GM19043 (cell line): ENCODE measurements around the gene QKI.
A peak's percentile ranks its signal among the peaks of the same experiment; 100 is the strongest.
"Not testable (repeated sequence)": the region's sequence is repeated elsewhere in the genome, so short reads cannot be mapped to it uniquely, and the experiment has no call there.

Experiments used
- ATAC-seq: cut with Tn5 transposase; IDR thresholded peaks from one replicate; pipeline ENCODE4 v1.9.1; 2021; ENCODE audit warnings: low read depth; ENCODE audit not compliant: unreplicated experiment

Gene QKI

DNA sequence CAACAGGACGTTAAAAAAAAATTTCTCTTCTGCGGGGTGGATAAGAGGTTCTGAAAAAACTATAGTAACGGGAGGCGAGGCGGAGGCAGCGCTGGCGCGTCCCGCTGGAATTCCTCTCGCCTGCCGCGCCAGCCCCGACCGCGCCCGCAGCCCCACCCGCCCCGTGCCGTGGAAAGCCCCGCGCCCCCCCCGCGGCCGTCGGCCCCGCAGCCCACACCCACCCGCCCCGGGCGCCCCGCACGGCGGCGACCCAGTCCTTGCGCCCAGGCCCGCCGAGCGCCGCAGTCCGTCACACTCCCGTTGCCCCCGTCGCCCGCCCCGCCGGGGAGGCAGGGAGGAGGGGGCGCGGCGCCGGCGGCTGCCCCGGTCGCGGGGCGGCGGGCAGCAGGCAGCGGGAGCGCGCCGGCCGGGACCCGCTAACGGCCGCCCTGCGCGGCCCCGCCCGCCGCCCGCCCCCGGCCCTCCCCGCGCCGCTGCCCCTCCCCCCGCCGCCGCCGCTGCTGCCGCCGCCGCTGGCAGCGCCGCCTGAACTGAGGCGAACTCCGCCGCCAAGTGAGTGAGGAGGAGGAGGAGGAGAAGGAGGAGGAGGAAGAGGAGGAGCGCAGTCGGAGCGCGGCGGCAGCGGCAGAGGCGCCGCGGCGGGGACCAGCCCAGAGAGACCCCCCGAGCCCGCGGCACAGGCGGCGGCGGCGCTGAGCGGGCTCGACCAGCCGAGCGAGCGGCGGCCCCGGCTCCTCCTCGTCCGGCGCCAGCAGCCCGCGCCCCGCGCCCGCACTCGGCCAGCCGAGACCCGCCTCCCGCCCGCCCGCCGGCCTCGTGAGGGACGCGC lies at the start of gene QKI:
QKI (plus strand) TSS at position 602 of the 829 bp plus-strand sequence. CDS start 476 bp downstream, outside the sequence.
- ATAC-seq = peak; percentile 31

DNA sequence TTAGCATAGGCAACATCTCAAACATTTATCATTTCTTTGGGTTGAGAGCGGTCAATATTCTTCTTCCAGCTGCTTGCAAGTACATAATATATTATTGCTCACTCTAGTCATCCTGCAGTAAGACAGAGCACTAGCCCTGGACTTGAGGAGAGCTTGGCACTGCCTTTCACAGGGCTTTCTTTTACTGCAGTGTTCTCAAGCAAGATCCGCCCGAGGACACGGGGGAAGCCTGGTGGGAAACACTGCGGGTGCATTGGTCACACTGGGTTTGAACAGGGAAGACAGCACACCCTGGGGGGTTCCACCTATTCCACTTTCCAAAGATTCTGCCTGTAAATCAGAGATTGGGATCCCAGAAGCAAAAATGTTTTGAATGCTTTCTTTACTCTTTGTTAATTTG lies 48.2 kb upstream of the QKI start:
- ATAC-seq = no peak

DNA sequence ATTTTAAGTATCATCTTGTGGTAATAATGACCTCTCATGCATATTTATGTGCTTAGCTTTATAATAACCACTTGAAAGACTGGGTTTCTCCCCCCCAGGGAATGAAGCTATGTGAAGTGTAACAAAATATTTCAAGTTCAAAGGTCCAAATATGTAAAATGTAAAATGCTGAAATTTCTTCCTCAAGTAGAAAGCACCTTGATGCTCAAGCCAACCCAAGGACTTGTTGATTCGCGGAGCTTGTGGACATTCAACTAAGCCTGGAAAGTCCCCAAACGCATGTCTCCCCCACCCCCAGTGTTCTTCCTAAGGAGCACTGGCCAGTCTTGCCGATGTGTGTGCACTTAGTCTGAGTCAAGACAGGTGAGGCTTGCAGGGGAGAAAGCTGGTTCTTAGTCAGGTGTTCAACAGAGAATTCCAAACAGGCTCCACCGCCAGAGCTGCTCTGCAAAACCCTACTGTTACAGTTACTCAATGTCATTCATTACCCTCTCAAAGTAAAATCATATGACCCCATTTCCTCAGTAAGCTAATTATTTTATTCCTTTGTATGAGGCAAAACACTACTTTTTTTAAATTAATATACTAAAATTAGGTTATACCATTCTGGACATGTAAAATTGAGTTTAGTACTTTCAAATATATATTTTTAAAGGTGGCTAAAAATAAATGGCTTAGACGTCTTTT lies 46.9 kb upstream of the QKI start:
- no peak for ATAC-seq

DNA sequence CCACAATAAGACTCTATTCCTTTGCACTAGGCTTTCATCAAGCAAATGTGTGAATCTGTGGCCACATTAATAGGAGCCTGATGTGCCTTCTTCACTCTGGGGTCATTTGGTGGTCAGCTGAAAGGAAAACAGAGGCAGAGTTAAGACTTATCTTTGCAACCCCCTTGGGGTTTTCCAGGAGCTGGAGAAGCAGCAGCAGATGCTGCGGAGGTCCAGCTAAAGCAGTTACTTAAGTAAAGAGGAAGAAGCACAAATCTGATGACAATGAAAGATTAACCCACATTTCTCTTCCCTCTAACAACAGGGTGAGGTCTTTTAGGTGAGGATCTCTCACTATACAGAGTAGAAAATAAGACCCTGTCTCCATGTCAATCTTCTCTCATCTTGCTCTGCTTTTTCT lies 45.4 kb upstream of the QKI start:
- ATAC-seq = no peak

DNA sequence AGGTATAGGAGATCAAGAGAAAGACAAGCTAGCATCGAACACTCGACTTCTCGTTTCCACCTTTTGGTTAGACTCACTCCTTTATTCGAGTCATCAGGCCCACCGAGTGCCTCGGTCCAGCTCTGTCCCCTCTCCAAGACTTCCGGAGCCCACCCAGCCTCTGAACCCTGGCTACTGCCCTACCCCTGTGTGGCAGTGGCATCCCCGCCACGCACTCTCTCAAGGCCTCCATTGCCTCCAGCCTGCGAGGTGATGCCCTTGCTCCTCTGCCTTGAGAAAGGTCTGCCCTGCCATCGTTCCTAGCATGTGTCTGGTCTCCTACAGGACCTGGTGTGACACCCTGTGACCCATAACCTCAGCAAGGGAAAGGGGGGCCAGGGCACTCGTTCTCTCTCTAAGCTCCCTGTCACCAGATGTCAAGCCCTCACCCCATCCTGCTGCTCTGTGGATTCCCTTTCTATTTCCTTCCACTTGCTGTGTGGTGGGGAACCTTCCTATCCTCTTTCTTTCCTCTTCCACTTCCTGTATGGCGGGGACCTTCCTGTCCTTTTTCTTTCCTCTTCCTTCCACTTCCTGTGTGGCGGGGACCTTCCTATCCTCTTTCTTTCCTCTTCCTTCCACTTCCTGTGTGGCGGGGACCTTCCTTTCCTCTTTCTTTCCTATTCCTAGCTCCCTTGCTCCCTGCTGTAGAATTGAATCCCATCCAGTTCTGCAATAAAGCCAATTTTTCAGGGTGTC lies 44.7 kb upstream of the QKI start:
- ATAC-seq = no peak

DNA sequence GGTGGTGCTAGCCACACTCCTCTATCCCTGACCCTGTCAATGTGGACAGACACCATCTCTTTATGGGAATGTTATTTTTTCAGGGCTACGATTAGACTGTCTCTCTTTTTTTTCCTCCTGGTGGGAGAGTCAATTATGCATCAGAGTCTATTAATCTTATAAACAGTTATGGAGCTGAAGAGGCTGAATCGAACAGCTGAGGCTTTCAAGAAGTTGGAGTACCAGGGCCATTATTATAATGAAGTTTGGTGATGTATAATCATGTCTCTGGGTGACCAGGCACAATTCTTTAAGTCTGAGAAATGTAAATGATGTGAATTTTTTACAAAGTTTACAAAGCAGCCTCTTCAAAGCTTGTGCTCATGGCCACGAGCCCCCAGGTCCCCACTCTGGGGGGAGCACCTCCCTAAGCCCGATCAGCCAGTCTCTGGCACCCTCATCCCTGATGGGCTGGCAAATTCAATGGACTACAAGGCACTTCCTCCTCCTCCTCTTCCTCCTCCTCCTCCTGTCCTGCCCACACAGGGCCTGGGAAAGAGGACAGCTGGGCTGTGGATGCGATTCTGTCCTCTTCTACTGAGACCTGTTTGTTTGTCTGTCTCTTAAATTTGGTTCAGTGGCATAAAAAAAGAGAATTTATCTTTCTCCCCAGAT lies 43.9 kb upstream of the QKI start:
- no peak for ATAC-seq

DNA sequence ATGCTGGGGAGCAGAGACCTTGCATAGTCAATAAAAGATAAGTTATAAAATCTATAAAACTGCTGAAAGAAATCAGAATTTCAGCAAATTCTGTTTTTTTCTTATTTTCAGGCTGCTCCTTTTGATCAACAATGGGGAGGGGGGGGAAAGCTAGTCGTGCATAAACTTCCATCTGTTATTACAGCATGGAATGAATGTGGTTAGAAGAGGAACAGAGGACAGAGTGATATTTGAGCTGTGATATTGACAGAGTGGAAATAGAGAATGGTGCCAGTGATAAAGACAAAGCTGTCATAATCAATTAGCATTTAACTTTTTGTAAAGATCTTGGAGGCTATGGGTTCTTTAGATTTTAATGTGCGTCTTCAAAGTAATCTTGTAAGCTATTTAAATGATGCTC lies 43.4 kb upstream of the QKI start:
- no peak for ATAC-seq

DNA sequence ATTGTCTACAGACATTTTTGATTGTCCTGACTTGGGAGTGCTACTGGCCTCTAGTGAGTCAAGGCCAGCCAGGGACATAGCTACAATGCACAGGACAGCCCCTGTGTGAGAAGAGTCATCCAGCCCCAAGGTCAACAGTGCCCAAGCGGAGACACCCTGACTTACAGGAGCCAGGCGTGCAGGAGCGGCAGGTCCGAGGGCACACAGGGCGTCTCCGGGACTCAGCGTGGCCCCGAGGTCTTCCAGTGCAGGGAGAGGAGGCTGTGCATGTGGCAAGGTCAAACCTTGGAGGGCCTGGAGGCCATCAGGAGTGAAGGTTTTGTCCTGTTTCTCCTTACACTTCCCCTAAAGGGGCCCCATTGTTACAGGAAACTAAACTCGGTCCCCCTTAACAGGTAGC lies 41.3 kb upstream of the QKI start:
- no peak for ATAC-seq

DNA sequence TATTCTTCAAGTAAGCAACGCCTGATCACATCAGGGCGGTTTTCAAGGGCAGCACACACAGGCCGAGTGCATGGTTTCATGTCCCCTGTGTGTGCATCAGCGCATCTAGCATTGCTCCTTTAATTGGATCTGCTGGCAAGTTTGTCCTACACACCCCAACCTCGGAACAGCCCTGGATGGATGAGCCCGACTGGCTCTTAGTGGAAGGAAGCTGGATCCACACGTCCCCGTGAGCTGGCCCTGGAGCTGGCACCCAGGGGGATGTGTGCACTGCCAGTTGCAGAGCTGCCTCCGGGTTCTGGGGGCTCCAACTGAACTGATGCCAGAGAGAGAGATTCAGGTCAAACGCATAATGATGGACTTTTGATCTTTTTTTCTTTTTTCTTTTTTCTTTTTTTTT lies 39.2 kb upstream of the QKI start:
- ATAC-seq = no peak

DNA sequence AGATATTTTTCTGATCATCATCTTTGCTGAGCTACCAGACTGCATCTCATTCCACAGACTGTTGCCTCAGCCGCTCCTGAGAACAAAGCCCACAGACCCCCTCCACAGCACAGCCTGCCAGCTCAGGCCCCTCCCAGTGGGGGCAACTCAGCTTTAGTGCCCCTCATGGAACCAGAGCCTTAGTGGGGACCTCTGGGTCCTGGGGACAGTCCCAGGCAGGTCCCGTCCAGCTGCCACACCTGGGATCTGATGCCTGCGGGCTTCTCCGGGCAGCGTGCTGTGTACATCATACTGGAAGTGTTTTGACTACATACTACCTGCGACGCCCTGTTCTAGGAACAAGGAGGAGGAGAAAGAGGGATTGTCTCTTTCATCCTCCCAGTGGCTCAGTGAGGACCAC lies 38.3 kb upstream of the QKI start:
- ATAC-seq = no peak

DNA sequence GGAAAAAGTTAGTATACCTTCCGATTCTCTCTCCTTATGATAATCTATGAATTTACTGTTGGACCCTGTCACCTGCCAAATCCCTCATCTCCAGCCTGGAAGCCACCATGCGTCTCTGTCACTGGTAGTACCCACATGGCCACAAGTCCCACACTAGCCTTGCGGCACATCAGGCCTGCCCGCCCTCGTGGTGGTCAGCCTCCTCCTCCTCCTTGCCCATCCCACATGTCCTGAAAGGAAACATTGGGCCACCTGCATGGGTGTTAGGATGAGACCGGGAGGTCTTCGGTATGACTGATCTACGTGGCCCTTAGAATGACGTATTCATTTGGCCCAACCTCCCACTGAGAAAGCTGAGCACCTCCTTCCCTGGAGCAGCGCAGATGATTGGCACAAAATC lies 37.0 kb upstream of the QKI start:
- ATAC-seq = no peak

DNA sequence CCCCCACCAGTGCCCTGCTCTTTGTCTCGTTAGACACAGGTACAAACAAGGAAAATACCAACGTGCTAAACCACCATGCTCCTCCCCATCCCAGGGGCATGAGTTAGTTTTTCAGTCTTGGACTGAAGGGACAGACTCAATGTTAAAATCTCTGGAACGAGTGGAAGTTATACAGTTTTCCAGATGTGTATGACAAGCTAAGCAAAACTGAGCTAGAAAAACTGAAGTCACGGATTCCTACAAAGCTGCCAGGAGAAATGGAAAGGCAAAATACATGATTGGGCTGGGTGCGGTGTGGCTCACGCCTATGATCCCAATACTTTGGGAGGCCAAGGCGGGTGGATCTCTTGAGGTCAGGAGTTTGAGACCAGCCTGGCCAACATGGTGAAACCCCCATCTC lies 34.3 kb upstream of the QKI start:
- no peak for ATAC-seq

DNA sequence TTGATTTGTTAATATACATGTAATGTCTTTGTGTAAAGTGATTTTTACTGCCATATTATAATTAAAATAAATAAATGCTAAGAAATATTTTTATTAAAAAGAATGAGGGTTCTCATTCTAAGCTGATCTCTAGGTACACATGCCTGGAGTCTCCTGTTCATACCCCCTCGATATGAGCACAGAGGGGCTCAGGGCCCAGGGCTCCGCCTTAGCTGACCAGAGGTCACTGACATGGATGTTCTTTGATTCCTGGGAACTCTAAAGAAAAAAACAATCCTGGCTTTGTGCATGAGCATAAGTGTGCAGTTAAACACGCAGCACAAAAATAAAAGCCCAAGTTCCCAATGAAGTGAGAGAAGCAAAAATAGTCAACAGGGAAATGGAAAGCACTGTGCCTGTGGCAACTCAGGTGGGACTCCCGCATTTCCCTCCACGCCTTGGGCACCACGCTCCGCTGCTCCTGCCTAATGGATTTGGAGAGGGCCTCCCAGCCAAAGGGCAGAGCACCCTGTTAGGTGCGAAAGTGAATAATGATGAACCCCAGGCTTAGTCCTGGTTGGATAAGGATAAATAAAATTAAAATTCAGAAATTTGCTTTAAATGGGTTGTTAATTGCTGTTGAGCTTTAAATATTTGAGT lies 33.3 kb upstream of the QKI start:
- no peak for ATAC-seq

DNA sequence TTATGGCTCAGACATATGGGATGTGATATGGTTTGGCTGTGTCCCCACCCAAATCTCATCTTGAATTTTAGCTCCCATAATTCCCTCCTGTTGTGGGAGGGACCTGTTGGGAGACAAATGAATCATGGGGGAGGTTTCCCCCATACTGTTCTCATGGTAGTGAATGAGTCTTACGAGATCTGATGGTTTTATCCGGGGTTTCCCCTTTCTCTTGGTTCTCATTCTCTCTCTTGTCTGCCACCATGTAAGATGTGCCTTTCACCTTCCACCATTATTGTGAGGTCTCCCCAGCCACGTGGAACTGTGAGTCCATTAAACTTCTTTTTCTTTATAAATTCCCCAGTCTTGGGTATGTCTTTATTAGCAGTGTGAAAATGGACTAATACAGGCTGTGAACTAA lies 31.1 kb upstream of the QKI start:
- ATAC-seq = not testable (repeated sequence)

DNA sequence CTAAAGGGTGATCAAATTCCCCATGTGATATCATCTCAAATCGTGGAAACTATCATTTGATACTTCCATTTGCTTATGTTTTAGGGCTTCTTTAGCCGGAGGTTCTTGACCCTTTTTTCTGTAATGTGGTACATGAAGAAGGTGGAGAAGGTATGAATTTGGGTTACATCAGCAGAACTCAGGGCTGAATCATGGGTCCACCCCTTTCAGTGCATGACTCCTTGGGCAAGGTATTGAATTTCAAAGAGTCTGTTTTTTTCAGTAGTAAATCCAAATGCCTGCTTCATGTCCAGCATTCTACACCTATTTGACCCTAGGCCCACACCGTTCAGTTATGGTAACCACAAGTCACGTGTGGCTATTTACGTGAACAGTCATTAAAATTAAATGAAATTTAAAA lies 30.6 kb upstream of the QKI start:
- ATAC-seq = no peak

DNA sequence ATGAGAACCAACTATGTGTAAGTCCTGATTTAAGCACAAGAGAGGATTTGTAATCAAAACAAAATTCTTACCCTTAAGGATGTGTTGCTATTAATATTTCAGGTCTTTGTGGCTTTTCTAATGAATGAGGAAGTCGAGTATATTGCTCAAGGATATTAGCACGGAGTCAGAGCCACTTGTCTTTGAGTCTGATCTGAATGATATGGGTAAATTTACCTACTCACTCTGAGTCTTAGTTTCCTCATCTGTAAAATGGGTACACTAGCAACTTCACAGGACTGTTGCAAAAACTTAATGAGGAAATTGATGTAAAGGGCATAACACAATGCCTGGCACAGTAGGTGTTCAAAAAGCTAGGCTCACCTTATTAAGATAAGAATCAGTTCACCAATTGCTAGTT lies 30.0 kb upstream of the QKI start:
- no peak for ATAC-seq

DNA sequence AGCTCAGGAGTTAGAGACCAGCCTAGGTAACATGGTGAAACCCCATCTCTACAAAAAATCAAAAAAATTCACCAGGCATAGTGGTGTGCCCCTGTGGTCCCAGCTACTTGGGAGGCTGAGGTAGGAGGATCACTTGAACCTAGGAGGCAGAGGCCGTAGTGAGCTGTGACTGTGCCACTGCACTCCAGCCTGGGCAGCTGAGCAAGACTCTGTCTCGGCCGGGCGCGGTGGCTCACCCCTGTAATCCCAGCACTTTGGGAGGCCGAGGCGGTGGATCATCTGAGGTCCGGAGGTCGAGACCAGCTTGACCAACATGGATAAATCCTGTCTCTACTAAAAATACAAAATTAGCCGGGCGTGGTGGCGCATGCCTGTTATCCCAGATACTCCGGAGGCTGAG lies 29.0 kb upstream of the QKI start:
- ATAC-seq = not testable (repeated sequence)

DNA sequence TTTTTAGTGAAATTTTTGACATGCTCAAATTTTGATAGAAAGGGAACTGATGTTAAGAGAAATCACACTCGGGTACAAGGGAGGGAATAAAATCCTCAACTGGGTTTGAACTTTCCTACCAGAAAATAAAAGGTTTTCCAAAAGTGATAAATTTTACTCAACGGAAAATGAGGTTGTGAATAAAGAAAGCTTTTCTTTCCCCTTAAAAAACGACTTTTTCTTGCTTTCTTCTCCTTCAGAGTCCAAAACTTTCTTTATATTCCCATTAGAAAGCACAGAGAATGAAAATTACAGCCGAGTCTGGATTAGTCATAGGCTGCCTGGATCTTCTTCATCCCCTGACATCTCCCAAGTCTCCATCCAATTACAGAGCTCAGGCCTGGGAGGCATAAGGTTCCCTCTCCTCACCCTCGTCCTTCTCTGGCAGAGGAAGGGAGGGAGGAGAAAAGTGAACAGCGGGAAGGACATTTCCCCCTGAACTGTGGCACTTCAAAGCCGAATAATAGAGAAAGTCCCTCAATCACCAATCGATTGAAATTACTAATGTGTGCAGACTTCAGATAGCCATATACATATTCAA lies 28.1 kb upstream of the QKI start:
- no peak for ATAC-seq

DNA sequence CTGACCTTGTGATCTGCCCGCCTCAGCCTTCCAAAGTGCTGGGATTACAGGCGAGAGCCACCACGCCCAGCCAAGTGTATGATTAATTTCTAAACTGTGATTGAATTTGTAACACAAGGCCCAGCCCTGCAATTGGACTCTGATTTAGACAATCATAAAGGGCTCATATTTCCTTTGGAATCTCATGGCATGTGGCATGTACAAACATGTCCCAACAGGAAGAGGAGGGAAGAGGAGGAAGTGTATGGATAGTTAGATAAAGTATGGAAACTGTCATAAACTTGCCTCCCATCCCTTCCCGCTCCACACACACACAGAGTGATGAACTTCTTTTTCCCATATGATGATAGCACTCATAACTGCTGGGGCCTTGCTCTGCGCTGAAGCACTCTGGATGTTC lies 27.2 kb upstream of the QKI start:
- no peak for ATAC-seq

DNA sequence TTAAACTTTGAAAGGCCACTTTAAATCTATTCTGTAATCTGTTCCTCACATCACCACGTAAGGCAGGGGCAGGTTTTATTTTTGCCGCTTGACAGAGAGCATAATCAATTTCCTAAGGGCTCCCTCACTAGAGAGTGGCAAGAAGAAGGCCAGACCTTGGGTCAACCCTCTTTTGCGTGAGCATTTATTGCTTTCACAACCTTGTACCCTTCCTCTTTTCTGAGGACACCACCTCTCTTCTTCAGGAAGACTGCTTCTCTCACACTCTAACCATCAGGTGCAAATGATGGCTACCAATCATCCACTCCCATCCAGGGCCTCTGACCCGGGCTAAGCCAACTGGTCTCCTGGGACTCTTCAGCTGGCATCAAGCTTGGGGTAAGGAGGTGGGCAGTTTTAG lies 25.2 kb upstream of the QKI start:
- no peak for ATAC-seq
